HG02798 (cell line): ENCODE measurements around the gene ZNHIT2.
A peak's percentile ranks its signal among the peaks of the same experiment; 100 is the strongest.
"Not testable (repeated sequence)": the region's sequence is repeated elsewhere in the genome, so short reads cannot be mapped to it uniquely, and the experiment has no call there.

Source experiments
- ATAC-seq: cut with Tn5 transposase; IDR thresholded peaks from one replicate; pipeline ENCODE4 v1.9.1; 2021; ENCODE audit warnings: mild to moderate bottlenecking; ENCODE audit not compliant: unreplicated experiment, poor library complexity

Gene ZNHIT2

GRCh38 chr11:65117206-65118096 lies at the start of gene ZNHIT2:
Gene ZNHIT2 (minus strand): TSS chr11:65117701. CDS start chr11:65117653, 48 bp downstream.
- ATAC-seq, result peak; percentile 73

DNA sequence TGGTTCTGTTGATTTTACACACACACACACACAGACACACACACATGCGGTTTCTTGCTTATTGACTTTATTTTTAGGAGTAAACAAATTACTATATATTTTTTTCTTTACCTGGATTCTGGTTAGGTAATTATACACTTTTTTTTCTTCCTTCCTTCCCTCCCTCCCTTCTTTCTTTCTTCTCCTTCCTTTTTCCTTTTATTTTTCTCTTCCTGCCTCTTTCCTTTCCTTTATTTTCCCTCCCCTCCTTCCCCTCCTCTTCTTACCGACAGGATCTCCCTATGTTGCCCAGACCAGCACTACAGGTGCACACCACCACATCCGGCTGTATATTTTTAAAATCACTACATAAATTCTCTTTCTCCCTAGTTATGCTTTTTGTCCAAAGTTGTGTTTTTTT lies 49.4 kb upstream of the ZNHIT2 start:
- ATAC-seq, result no peak

DNA sequence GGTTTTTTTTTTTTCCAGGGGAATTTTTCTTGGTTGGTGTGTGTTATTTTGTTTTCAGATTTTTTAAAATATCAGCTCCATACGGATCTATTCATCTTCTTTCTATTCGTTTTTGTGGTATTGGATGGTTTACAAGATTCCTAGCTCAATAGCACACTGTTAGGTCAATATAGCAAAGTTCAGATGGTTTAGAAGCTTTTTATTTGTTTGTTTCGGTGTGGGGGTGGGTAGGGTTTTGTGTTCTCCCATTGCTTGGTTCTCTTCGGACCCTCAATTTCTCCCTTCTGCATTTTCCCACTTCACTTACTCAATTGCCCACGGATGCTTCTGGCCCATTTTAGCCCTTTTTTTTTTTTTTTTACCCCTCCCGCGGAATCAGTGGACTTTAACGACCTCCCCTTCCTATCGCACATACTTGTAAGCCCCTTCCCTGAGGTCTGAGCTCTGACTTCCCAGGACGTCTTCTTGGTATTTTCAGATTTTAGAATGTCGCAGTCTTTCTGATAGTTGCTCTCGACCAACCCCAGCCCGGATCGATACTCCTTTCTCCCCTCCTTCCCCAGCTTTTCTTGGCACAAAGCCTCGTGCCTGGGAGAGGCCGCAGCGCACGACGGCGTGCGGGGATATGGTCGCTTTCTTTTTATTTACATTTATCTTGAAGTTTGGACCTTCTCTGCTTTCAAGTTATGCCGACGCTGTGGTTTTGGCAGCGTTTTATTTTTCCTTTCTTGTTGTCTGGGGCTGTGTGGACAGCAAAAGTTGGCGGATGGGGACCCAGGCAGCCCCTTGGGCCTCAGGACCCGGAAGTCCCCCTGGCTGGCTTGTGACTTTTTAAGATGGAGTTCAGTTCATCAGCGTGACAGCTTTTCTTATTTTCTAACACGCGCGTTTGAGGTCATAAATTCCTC lies 48.2 kb upstream of the ZNHIT2 start:
- ATAC-seq, result no peak

DNA sequence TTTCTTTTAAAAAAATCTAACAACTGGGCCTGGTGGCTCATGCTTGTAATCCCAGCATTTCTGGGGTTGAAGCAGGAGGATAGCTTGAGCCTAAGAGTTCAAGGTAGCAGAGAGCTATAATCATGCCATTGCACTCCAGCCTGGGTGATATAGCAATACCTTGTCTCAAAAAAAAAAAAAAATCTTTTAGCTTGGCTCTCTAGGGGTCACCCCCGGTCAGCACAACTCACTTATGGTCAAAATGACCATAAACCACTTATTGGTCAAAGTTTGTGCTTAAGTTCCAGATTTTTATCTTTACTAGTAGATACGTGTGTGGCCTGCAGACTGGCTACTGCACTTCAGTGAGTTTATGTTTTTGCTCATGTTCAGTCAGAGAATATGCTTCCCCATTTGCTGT lies 46.2 kb upstream of the ZNHIT2 start:
- no peak for ATAC-seq

- ATAC-seq, result no peak
These were observed 43.1 kb upstream of the ZNHIT2 start for GRCh38 chr11:65160643-65161042.

GRCh38 chr11:65159012-65159411 lies 41.5 kb upstream of the ZNHIT2 start:
- ATAC-seq, result peak; percentile 62

- no peak for ATAC-seq
These were observed 39.8 kb upstream of the ZNHIT2 start for GRCh38 chr11:65157336-65157735.

- no peak for ATAC-seq
These were observed 39.4 kb upstream of the ZNHIT2 start for GRCh38 chr11:65156926-65157325.

GRCh38 chr11:65156256-65156655 lies 38.8 kb upstream of the ZNHIT2 start:
- ATAC-seq, result no peak

- no peak for ATAC-seq
These were observed 34.6 kb upstream of the ZNHIT2 start for GRCh38 chr11:65152122-65152521.

DNA sequence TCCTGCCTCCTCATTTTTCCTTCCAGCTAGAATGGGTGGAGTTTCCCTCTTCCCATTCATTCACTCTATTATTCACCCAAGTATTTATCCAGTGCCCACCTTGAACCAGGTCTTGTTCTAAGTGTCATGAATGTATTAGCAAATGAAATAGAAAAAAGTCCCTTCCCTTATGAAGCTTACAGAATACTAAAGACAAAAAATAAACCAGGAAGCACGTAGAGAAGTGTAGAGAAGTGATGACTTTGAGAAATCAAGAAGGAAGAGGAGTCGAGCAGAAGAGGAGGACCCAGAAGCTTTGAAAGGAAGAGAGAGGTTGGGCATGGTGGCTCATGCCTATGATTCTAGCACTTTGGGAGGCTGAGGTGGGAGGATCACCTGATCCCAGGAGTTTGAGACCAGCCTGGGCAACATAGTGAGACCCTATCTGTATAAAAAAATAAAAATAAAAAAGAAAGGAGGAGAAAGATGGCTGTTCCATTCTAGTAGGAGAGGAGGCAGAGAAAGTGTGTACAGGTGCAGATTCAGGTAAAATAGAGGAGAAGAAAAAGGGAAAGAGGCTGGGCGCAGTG lies 33.9 kb upstream of the ZNHIT2 start:
- ATAC-seq, result no peak

DNA sequence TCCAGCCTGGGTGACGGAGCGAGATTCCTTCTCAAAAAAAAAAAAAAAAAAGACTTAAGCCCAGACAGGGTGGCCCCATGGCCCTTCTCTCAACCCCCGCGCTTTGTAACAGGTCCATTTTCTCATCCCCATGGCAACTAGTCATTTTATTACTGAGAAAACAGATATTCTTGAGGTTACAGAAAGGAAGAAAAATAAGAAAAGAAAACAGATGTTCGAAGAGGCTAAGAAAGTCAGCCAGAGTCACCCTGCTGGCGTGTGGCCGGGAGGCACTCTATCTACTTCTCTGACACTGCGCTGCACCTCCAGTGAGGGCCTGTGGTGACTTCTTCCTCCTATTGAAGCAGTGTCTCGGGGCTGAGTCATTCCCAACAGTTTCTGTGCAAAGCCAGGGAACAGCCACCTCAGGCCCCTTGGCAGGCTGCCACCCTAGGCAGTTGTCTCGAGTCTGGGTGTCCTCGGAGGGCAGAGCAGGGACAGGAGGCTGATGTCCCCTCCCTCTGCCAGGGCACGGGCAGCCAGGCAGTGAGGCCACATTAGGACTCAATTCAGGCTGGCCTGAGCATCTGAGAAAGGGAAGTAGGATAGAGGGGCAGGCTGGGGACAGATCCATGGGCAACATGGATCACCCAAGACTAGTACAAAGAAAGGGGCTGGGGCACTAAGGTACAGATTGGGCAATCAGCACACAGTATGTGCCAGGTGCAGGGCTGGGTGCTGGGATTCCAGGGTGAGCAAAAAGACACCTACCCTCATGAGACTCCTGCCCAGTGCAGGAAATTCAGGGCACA lies 33.2 kb upstream of the ZNHIT2 start:
- ATAC-seq, result no peak

DNA sequence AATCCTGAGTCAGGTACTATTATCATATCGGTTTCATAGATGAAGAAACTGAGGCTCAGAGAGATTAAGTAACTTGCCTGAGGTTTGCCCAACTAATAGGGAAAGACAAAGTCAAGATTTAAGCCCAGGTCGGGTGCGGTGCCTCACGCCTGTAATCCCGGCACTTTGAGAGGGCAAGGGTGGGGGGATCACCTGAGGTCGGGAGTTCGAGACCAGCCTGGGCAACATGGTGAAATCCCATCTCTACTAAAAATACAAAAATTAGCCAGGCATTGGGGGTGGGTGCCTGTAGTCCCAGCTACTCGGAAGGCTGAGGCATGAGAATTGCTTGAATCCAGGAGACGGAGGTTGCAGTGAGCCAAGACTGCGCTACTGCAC lies 32.6 kb upstream of the ZNHIT2 start:
- not testable (repeated sequence) for ATAC-seq

DNA sequence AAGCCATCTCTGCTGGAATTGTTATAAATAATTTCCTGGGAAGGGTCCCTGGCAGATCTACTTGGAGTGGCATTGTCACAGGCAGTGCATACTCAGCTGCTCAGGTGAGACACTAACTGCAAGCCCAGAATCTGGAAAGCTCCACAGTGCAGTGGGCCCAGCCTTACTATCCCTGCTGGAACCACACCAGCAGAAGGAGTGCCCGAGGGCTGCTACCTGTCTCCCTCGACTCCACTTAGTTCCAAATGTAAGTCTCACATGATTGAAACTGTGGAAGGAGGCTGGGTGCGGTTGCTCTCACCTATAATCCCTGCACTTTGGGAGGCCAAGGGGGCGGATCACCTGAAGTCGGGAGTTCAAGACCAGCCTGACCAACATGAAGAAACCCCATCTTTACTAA lies 31.2 kb upstream of the ZNHIT2 start:
- ATAC-seq, result no peak

- ATAC-seq, result no peak
These were observed 30.0 kb upstream of the ZNHIT2 start for GRCh38 chr11:65147352-65148075.

DNA sequence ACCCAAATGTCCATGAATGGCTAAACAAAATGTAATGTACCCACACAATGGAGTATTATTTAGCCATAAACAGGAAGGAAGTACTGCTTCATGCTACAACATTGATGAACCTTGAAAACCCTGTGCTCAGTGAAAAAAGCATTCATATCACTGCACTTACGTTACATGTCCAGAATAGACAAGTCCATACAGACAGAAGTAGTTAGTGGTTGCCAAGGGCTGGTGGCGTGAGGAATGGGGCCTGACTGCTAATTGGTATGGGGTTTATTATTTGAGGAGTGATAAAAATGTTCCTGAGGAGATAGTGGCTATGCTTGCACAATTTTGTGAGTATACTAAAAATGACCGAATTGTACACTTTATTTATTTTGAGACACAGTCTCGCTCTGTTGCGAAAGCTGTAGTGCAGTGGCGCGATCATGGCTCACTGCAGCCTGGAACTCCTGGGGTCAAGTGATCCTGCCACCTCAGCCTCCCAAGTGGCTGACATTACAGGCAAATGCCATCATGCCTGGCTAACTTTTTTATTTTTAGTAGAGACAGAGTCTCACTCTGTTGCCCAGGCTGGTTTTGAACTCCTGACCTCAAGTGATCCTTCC lies 24.5 kb upstream of the ZNHIT2 start:
- no peak for ATAC-seq

DNA sequence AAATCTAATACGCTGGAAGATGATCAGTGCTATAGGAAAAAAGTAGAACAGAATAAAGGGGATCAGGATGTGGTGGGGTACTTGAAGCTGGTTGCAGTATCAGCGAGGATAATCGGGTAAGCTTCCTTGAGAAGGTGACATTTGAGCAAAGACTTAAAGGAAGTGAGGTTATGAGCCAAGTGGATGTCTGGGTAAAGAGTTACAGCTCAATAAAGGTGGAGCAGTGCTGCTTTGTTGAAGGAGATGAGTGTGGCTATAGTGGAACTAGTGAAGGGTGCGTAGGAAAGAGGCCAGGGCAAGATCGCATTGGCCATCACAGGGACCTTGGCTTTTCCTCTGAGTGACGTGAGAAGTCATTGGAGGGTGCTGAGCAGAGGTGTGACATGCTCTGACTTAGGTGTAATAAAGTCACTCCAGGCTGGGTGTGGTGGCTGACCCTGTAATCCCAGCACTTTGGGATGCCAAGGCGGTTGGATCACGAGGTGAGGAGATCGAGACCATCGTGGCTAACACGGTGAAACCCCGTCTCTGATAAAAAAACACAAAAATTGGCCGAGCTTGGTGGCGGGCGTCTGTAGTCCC lies 19.1 kb upstream of the ZNHIT2 start:
- ATAC-seq, result no peak

DNA sequence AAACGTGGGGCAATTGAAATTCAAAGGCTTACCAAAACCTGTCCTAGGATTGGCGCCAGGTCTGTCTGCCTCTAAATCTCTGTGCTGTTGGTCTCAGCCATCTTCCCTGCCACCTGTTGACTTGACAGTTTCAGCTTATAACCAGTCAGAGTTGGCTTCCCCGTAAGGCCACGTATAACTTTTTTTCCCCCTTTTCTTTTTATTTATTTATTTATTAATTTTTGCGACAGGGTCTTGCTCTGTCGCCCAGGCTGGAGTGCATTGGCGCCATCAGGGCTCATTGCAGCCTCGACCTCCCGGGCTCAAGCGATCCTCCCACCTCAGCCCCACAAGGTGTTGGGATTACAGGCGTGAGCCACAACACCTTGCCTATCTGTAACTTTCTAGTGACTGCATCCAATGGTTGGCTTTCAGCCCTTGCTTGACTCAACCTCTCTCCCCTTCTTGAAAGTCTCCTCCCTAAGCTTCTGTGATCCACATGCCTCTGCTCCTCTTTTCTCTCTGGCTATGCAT lies 18.2 kb upstream of the ZNHIT2 start:
- no peak for ATAC-seq
